ENCODE results near the gene SAP30L. TPM values are rescaled to one million over a fixed set of nuclear protein-coding genes. Genes with fewer than 3 reads are reported as not detected.

Gene SAP30L
- total RNA-seq, 3 donors from 2014 or later (not counting 1 experiment from before 2014, with no cell fraction given) = 37.0 to 48.4 (median 47.6) TPM

GRCh38 chr5:154467655-154468354 lies 22.0 kb downstream of the SAP30L start:
- 39% methylated on average over 18 of the region's 18 CpGs for WGBS (ENCODE audit: insufficient coverage)
- peaks cover 15% of the 10 kb centered on the region for H3K27me3 ChIP-seq (ENCODE audit: control insufficient read depth, insufficient read depth, low read length)
- H3K27me3 Mint-ChIP-seq (ENCODE audit: low read depth in 2 of 2) = peaks cover 21 to 23% of the 10 kb centered on the region in 2 donors
- DNase-seq (peak; percentile 71 to 83), ATAC-seq (peak; percentile 84 to 97 (median 95))
- TF ChIP-seq, protein P1, sequence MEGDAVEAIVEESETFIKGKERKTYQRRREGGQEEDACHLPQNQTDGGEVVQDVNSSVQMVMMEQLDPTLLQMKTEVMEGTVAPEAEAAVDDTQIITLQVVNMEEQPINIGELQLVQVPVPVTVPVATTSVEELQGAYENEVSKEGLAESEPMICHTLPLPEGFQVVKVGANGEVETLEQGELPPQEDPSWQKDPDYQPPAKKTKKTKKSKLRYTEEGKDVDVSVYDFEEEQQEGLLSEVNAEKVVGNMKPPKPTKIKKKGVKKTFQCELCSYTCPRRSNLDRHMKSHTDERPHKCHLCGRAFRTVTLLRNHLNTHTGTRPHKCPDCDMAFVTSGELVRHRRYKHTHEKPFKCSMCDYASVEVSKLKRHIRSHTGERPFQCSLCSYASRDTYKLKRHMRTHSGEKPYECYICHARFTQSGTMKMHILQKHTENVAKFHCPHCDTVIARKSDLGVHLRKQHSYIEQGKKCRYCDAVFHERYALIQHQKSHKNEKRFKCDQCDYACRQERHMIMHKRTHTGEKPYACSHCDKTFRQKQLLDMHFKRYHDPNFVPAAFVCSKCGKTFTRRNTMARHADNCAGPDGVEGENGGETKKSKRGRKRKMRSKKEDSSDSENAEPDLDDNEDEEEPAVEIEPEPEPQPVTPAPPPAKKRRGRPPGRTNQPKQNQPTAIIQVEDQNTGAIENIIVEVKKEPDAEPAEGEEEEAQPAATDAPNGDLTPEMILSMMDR (IDR thresholded peaks at IDR 0.05) = peak; percentile 92
- H3K27ac ChIP-seq (ENCODE audit: low read length) = no peak overlapping the region
- no peaks in the 10 kb centered on the region for H3K9me3 ChIP-seq (ENCODE audit: control insufficient read depth, insufficient read depth, low read length)
- intact Hi-C loops (cut with micrococcal nuclease) = loop anchor here (1.0 to 10.0 kb wide), 2 partner anchors 147 to 172 kb away; no protein-coding TSS in a partner anchor
- H3K36me3 Mint-ChIP-seq = no peaks in the 10 kb centered on the region
- no peaks in the 10 kb centered on the region for H3K9me3 Mint-ChIP-seq
- H3K4me3 ChIP-seq (ENCODE audit: low read length) = no peak overlapping the region
- no peak overlapping the region for H3K27ac Mint-ChIP-seq
- peaks cover 0 to under 1% of the 10 kb centered on the region in 2 donors for H3K4me1 Mint-ChIP-seq
- H3K4me3 Mint-ChIP-seq = no peak overlapping the region
- no peaks in the 10 kb centered on the region for H3K36me3 ChIP-seq (ENCODE audit: control insufficient read depth, insufficient read depth, low read length)
- H3K4me1 ChIP-seq (ENCODE audit: control insufficient read depth, insufficient read depth, low read length) = no peaks in the 10 kb centered on the region

DNA sequence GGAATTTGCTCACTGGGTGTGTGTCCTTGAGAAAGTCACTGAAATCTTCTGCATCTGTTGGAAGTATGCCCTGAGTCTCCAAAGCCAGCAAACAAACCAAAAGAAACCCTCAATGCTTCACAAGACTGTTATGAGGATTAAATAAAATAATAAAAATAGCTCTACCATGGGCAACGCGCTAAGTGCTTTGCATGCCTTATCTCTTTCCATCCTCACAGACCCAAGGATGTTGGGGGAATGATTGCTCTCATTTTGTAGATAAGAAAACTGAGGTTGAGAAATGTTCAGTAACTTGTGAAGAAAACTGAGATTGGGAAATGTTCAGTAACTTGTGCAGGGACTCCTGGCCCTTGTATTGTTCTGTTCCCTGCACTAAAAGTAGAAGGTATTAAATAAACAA lies 24.3 kb downstream of the SAP30L start:
- Histone ChIP-seq H3K36me3 (ENCODE audit: control insufficient read depth, insufficient read depth, low read length) (no peaks in the 10 kb centered on the region), H3K4me3 (ENCODE audit: low read length) (no peak overlapping the region), H3K27ac (ENCODE audit: low read length) (no peak overlapping the region), H3K9me3 (ENCODE audit: control insufficient read depth, insufficient read depth, low read length) (no peaks in the 10 kb centered on the region), H3K27me3 (ENCODE audit: control insufficient read depth, insufficient read depth, low read length) (peaks cover 38% of the 10 kb centered on the region), H3K4me1 (ENCODE audit: control insufficient read depth, insufficient read depth, low read length) (peaks cover 19% of the 10 kb centered on the region)
- ATAC-seq = no peak
- intact Hi-C loops (cut with micrococcal nuclease) = no loop called here
- Mint-ChIP-seq H3K9me3 (no peaks in the 10 kb centered on the region), H3K4me3 (no peak overlapping the region), H3K27ac (no peak overlapping the region), H3K4me1 (peaks cover 15 to 21% of the 10 kb centered on the region in 2 donors), H3K27me3 (ENCODE audit: low read depth in 2 of 2) (peaks cover 43 to 45% of the 10 kb centered on the region in 2 donors), H3K36me3 (no peaks in the 10 kb centered on the region)
- no peak for DNase-seq
- no CpG with 5 or more reads among the region's 2 CpGs for WGBS (ENCODE audit: insufficient coverage)
- TF ChIP-seq, protein P1 (IDR thresholded peaks at IDR 0.05) = no peak

DNA sequence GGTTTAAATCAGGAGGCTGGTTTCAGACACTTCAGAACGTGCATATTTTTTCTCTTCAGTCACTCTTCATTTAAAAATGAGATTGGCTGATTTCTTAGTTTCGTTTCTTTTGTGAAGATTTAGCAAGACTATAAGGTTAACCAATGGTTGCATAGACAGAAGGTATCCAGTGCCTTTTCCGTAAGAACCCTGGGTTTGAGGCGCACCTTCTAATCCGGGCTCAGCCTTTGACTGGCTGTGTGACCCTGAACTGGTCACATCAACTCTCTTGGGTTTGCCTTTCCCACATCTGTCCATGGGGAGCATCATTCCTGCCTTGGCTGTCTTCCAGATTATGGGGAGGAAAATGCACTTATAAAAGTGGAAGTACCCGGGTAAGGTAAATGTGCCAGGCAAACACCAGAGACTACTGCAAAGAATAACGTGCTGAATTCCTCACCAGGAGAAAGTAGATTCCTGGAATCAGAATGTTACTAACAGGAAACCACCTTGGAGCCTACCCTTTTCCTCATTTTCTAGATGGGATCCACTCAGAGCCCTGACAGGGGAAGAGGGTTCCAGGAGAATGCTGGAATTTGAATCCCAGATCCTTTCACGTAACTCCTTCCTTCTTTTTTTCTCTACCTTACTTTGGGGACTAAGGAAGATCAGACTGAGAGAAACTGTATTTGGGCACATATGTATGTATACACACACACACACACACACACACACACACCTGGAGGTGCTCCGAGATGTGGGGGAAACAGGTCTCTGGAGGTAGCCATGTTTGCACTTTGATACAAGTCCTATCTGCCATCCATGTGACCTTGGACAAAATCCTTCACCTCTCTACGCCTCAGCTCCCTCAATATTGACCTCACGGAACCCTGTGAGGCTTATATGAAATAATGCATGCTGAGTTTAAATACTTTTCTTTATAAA lies 25.4 kb downstream of the SAP30L start:
- peaks cover 30% of the 10 kb centered on the region for H3K4me1 ChIP-seq (ENCODE audit: control insufficient read depth, insufficient read depth, low read length)
- Mint-ChIP-seq H3K4me3 (no peak overlapping the region), H3K27ac (no peak overlapping the region), H3K27me3 (ENCODE audit: low read depth in 2 of 2) (peaks cover 52% of the 10 kb centered on the region in 2 donors), H3K9me3 (no peaks in the 10 kb centered on the region), H3K36me3 (no peaks in the 10 kb centered on the region), H3K4me1 (peaks cover 23 to 27% of the 10 kb centered on the region in 2 donors)
- H3K36me3 ChIP-seq (ENCODE audit: control insufficient read depth, insufficient read depth, low read length) = no peaks in the 10 kb centered on the region
- TF ChIP-seq, protein P1 (IDR thresholded peaks at IDR 0.05) = no peak
- DNase-seq (no peak), ATAC-seq (no peak)
- 21% methylated on average over 6 of the region's 11 CpGs for WGBS (ENCODE audit: insufficient coverage)
- H3K27ac ChIP-seq (ENCODE audit: low read length) = no peak overlapping the region
- intact Hi-C loops (cut with micrococcal nuclease) = no loop called here
- H3K27me3 ChIP-seq (ENCODE audit: control insufficient read depth, insufficient read depth, low read length) = peaks cover 48% of the 10 kb centered on the region
- no peaks in the 10 kb centered on the region for H3K9me3 ChIP-seq (ENCODE audit: control insufficient read depth, insufficient read depth, low read length)
- H3K4me3 ChIP-seq (ENCODE audit: low read length) = no peak overlapping the region

Data from natural killer cell (primary cell).